22Rv1 (cell line): ENCODE measurements around the gene SENP6.
"Not testable (repeated sequence)": the region's sequence is repeated elsewhere in the genome, so short reads cannot be mapped to it uniquely, and the experiment has no call there.

Experiments used
- ZFX ChIP-seq: fragments of 450-650 bp; IDR thresholded peaks from 2 replicates; pipeline ENCODE4 v1.6.1; 2017; ENCODE audit warnings: antibody characterized with exemption, borderline replicate concordance
- TF ChIP-seq, protein P1 (sequence below): fragments of 450-650 bp; IDR thresholded peaks from 2 replicates; pipeline ENCODE4 v1.5.1; 2017; ENCODE audit warnings: mild to moderate bottlenecking

- not testable (repeated sequence) for TF ChIP-seq ZFX
- TF ChIP-seq, protein P1, sequence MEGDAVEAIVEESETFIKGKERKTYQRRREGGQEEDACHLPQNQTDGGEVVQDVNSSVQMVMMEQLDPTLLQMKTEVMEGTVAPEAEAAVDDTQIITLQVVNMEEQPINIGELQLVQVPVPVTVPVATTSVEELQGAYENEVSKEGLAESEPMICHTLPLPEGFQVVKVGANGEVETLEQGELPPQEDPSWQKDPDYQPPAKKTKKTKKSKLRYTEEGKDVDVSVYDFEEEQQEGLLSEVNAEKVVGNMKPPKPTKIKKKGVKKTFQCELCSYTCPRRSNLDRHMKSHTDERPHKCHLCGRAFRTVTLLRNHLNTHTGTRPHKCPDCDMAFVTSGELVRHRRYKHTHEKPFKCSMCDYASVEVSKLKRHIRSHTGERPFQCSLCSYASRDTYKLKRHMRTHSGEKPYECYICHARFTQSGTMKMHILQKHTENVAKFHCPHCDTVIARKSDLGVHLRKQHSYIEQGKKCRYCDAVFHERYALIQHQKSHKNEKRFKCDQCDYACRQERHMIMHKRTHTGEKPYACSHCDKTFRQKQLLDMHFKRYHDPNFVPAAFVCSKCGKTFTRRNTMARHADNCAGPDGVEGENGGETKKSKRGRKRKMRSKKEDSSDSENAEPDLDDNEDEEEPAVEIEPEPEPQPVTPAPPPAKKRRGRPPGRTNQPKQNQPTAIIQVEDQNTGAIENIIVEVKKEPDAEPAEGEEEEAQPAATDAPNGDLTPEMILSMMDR, result not testable (repeated sequence)
These were observed 26.0 kb downstream of the SENP6 start for GRCh38 chr6:75627708-75628107.
